H1 (cell line): ENCODE measurements around the gene HOOK1. TPM values are rescaled to one million over a fixed set of nuclear protein-coding genes. Genes with fewer than 3 reads are reported as not detected.

Experiments used
- CTCF ChIA-PET: fragments of 300-600 bp; sonication (Branson Sonifier 250); formaldehyde crosslinking; loops from one replicate; lab custom pipeline; 2021; ENCODE audit not compliant: partially characterized antibody; lab: Charles Lee
- POLR2A ChIA-PET: fragments of 300-600 bp; sonication (Branson Sonifier 250); formaldehyde crosslinking; loops from one replicate; lab custom pipeline; 2021; ENCODE audit warnings: inconsistent platforms; ENCODE audit not compliant: partially characterized antibody; lab: Charles Lee
- DNase-seq, 2 experiments: peaks; one replicate each; pipeline versions ENCODE4 v3.0.0 to v3.0.0-alpha.2; 2010 to 2022; ENCODE audit warnings: low spot score in 2 of 2, low read depth in 1 of 2, mixed read lengths in 1 of 2
- FAIRE-seq: peaks from 2 replicates; lab custom pipeline; 2011; peaks lifted over from hg19 to GRCh38; lab: Jason Lieb, UNC
- H2AFZ ChIP-seq: 2 replicates; pipeline ENCODE4 v1.8.1; 2012; ENCODE audit warnings: low read length, inconsistent platforms
- H2AK5ac ChIP-seq: 2 replicates; pipeline ENCODE4 v1.6.1; 2013; ENCODE audit warnings: low read depth, low read length
- H2BK120ac ChIP-seq: replicated peaks from 2 replicates; pipeline ENCODE3; 2013; ENCODE audit warnings: low read depth, low read length, inconsistent platforms
- H2BK12ac ChIP-seq: 2 replicates; pipeline ENCODE4 v1.6.1; 2013; ENCODE audit warnings: low read depth, low read length
- H2BK15ac ChIP-seq: 2 replicates; pipeline ENCODE4 v1.6.1; 2013; ENCODE audit warnings: low read length
- H2BK20ac ChIP-seq: 2 replicates; pipeline ENCODE4 v1.6.1; 2013; ENCODE audit warnings: low read length
- H2BK5ac ChIP-seq: 2 replicates; pipeline ENCODE4 v1.6.1; 2013; ENCODE audit warnings: low read depth, low read length
- H3K14ac ChIP-seq: 2 replicates; pipeline ENCODE4 v1.6.1; 2013; ENCODE audit warnings: inconsistent platforms; ENCODE audit not compliant: insufficient read length
- H3K18ac ChIP-seq: 2 replicates; pipeline ENCODE4 v1.6.1; 2013; ENCODE audit warnings: low read length; ENCODE audit errors: extremely low read depth
- H3K23ac ChIP-seq: 2 replicates; pipeline ENCODE4 v1.6.1; 2013; ENCODE audit warnings: inconsistent platforms; ENCODE audit not compliant: insufficient read length
- H3K23me2 ChIP-seq: 2 replicates; pipeline ENCODE4 v1.6.1; 2013; ENCODE audit warnings: low read depth, low read length
- H3K27ac ChIP-seq: 2 replicates; pipeline ENCODE4 v1.6.1; 2011; ENCODE audit warnings: low read depth, low read length, inconsistent platforms
- H3K27me3 ChIP-seq, 4 experiments: replicated peaks in 1 of 4; 1 replicate in 1 of 4; 2 replicates in 3 of 4; pipeline versions ENCODE4 v1.6.1 to v1.8.1; 2011 to 2013; ENCODE audit warnings: low read length in 3 of 4, mild to moderate bottlenecking in 3 of 4, inconsistent platforms in 2 of 4, mixed read lengths in 2 of 4, moderate library complexity in 1 of 4; ENCODE audit not compliant: control insufficient read depth in 3 of 4, insufficient read depth in 3 of 4; ENCODE audit errors: extremely low read depth in 1 of 4
- H3K36me3 ChIP-seq, 4 experiments: 2 replicates each; pipeline versions ENCODE4 v1.6.1 to v1.8.1; 2011 to 2013; ENCODE audit warnings: mild to moderate bottlenecking in 4 of 4, low read length in 3 of 4, moderate library complexity in 2 of 4, control low read depth in 1 of 4, inconsistent platforms in 1 of 4; ENCODE audit not compliant: insufficient read depth in 4 of 4, control insufficient read depth in 2 of 4
- H3K4ac ChIP-seq: replicated peaks from 2 replicates; pipeline ENCODE3; 2013; ENCODE audit warnings: low read length, low read depth, mixed read lengths, inconsistent platforms; ENCODE audit not compliant: insufficient read length
- H3K4me1 ChIP-seq, 4 experiments: replicated peaks in 1 of 4; 1 replicate in 1 of 4; 2 replicates in 3 of 4; pipeline versions ENCODE4 v1.6.1 to v1.8.1; 2011 to 2013; ENCODE audit warnings: low read length in 3 of 4, inconsistent platforms in 2 of 4, mixed read lengths in 1 of 4; ENCODE audit not compliant: insufficient read depth in 4 of 4, control insufficient read depth in 3 of 4
- H3K4me2 ChIP-seq, 2 experiments: 2 replicates each; pipeline versions ENCODE4 v1.6.1 to v1.8.1; 2011 to 2013; ENCODE audit warnings: low read depth in 2 of 2, low read length in 2 of 2, control low read depth in 1 of 2, inconsistent platforms in 1 of 2, mild to moderate bottlenecking in 1 of 2; ENCODE audit not compliant: insufficient read depth in 1 of 2
- H3K4me3 ChIP-seq, 4 experiments: fragments of 200-600, 300-600 bp in 1 of 4; sonication (generic), shearing (Covaris generic), sonication (Bioruptor Twin) in 1 of 4; 2 replicates each; pipeline versions ENCODE4 v1.5.1 to v1.8.1; 2011 to 2016; ENCODE audit warnings: low read length in 4 of 4, low read depth in 3 of 4, control low read depth in 2 of 4, inconsistent platforms in 2 of 4, mild to moderate bottlenecking in 2 of 4, mixed read lengths in 1 of 4, moderate library complexity in 1 of 4; ENCODE audit not compliant: insufficient read depth in 2 of 4; ENCODE audit errors: extremely low read depth in 1 of 4
- H3K56ac ChIP-seq: replicated peaks from 2 replicates; pipeline ENCODE3; 2013; ENCODE audit warnings: low read depth, mild to moderate bottlenecking, mixed read lengths, low read length, inconsistent platforms; ENCODE audit not compliant: insufficient read length
- H3K79me1 ChIP-seq: 2 replicates; pipeline ENCODE4 v1.6.1; 2013; ENCODE audit warnings: low read depth, low read length, control low read depth
- H3K79me2 ChIP-seq, 2 experiments: 2 replicates each; pipeline versions ENCODE4 v1.6.1 to v1.8.1; 2012 to 2013; ENCODE audit warnings: low read length in 2 of 2, mild to moderate bottlenecking in 2 of 2, inconsistent platforms in 1 of 2; ENCODE audit not compliant: insufficient read depth in 2 of 2, control insufficient read depth in 1 of 2
- H3K9ac ChIP-seq, 4 experiments: replicated peaks in 1 of 4; 1 replicate in 1 of 4; 2 replicates in 3 of 4; pipeline versions ENCODE4 v1.6.1 to v1.8.1; 2011 to 2013; ENCODE audit warnings: low read depth in 3 of 4, low read length in 3 of 4, control low read depth in 2 of 4, mild to moderate bottlenecking in 2 of 4, moderate library complexity in 2 of 4, inconsistent platforms in 1 of 4; ENCODE audit errors: extremely low read depth in 1 of 4
- H3K9me3 ChIP-seq, 2 experiments: 2 replicates each; pipeline versions ENCODE4 v1.6.1 to v1.8.1; 2012 to 2013; ENCODE audit warnings: mild to moderate bottlenecking in 2 of 2, moderate library complexity in 2 of 2, control low read depth in 1 of 2, inconsistent platforms in 1 of 2, low read depth in 1 of 2, low read length in 1 of 2, mixed read lengths in 1 of 2; ENCODE audit not compliant: insufficient read depth in 2 of 2
- H4K20me1 ChIP-seq, 2 experiments: replicated peaks in 1 of 2; 2 replicates each; pipeline versions ENCODE3 to v1.8.1; 2011 to 2013; ENCODE audit warnings: inconsistent platforms in 2 of 2, low read length in 2 of 2, mild to moderate bottlenecking in 1 of 2; ENCODE audit not compliant: insufficient read depth in 2 of 2, control insufficient read depth in 1 of 2
- H4K5ac ChIP-seq: 2 replicates; pipeline ENCODE4 v1.6.1; 2013; ENCODE audit warnings: low read length, low read depth, mixed read lengths, inconsistent platforms; ENCODE audit not compliant: insufficient read length
- H4K8ac ChIP-seq: 2 replicates; pipeline ENCODE4 v1.8.0; 2013; ENCODE audit warnings: mild to moderate bottlenecking, moderate library complexity, low read length, inconsistent platforms; ENCODE audit not compliant: insufficient read depth; ENCODE audit errors: extremely low read depth
- H4K91ac ChIP-seq: replicated peaks from 2 replicates; pipeline ENCODE3; 2013; ENCODE audit warnings: low read length, mixed read lengths, inconsistent platforms; ENCODE audit not compliant: insufficient read length
- JUND ChIP-seq: IDR thresholded peaks from 2 replicates; pipeline ENCODE4 v1.6.1; 2011; ENCODE audit warnings: mild to moderate bottlenecking, improper control_type of control experiment, low read length
- WGBS, 2 experiments: shearing (Covaris generic) in 1 of 2; methylation state at CpG; one replicate each; pipeline versions ENCODE4 v1.1.6 to v1.1.7; 2013 to 2015; ENCODE audit warnings: low lambda C conversion rate in 2 of 2, mixed read lengths in 2 of 2, inconsistent platforms in 1 of 2, low coverage in 1 of 2, missing lambda C conversion rate in 1 of 2; ENCODE audit not compliant: insufficient replicate concordance in 2 of 2, insufficient coverage in 1 of 2, insufficient read length in 1 of 2; ENCODE audit errors: extremely low coverage in 1 of 2, missing lambda C conversion rate in 1 of 2; 5-methylcytosine and 5-hydroxymethylcytosine counted together
- polyA plus RNA-seq, 7 experiments: library from polyadenylated mRNA; depleted of rRNA in 3 of 7; stranded (reverse) in 5 of 7; unstranded in 2 of 7; fragments of >200 nt in 5 of 7; fragments of 200-250 nt in 2 of 7; gene quantifications; 1 replicate in 5 of 7; 2 replicates in 1 of 7; 4 replicates in 1 of 7; pipeline versions ENCODE4 v1.2.1 to v1.2.3, GENCODE V29; 2011 to 2013; ENCODE audit warnings: missing spikeins in 2 of 7, mixed read lengths in 2 of 7
- total RNA-seq: library from RNA; stranded (reverse); fragmentation: NEBNext Ultra II Directional; extraction: Animal tissue kit (Norgen Biotek cat#: 25700); gene quantifications from 2 replicates; pipeline ENCODE4 v1.2.1, GENCODE V29; 2021

Gene HOOK1
- total and polyA plus RNA-seq, 2 of the 8 experiments (the other 6 are each of a cell fraction or from before 2014, with no cell fraction given) = 5.6 to 34.5 TPM

GRCh38 chr1:59803458-59804038, 11.2 kb upstream of the HOOK1 start:
- H3K56ac ChIP-seq = no peak overlapping the region
- no peak for FAIRE-seq
- CTCF ChIA-PET = interaction anchor here (1.7 kb wide), 1 partner anchor 144 kb away, joined by 3 read pairs; no protein-coding TSS in a partner anchor

More at GRCh38 chr1:59803458-59804038, 11.2 kb upstream of the HOOK1 start:
- Histone ChIP-seq H2BK15ac (no peak overlapping the region), H3K27ac (no peak overlapping the region), H4K5ac (no peak overlapping the region), H3K23me2 (no peaks in the 10 kb centered on the region), H3K36me3 (no peaks in the 10 kb centered on the region), H2AFZ (no peak overlapping the region), H2BK12ac (no peak overlapping the region), H3K18ac (no peak overlapping the region), H4K8ac (no peak overlapping the region), H4K91ac (no peak overlapping the region), H3K4ac (no peak overlapping the region), H3K14ac (no peak overlapping the region), H3K4me2 (no peak overlapping the region), H3K9ac (no peak overlapping the region), H3K79me1 (no peaks in the 10 kb centered on the region), H2BK20ac (no peak overlapping the region), H3K23ac (no peak overlapping the region), H3K27me3 (no peaks in the 10 kb centered on the region; a peak in 1 of 7 replicates), H3K4me1 (no peaks in the 10 kb centered on the region), H2BK5ac (no peak overlapping the region), H3K4me3 (no peak overlapping the region), H3K79me2 (no peaks in the 10 kb centered on the region), H2AK5ac (no peak overlapping the region), H4K20me1 (no peaks in the 10 kb centered on the region), H3K9me3 (no peaks in the 10 kb centered on the region), H2BK120ac (no peak overlapping the region)
- no peak for TF ChIP-seq JUND
- WGBS, 2 experiments = 88% methylated on average over 1 of the region's 1 CpG; no CpG with 5 or more reads in 1 of the 2 experiments
- POLR2A ChIA-PET = no interaction called here
- DNase-seq = no peak
